IMR-90 (cell line): Measurements from ENCODE around the gene STAB1. TPM values are rescaled to one million over a fixed set of nuclear protein-coding genes. Genes with fewer than 3 reads are reported as not detected.

Experiments
- ATAC-seq: fragments of 200-7000 bp; cut with Tn5 transposase; 2 replicates; pipeline ENCODE4 v1.9.1; 2020; ENCODE audit warnings: low read depth, mild to moderate bottlenecking, moderate library complexity
- BruUV-seq: library from RNA; stranded (reverse); fragments of 400-500 nt; replicated peaks from 2 replicates; lab custom pipeline; 2021; lab: Mats Ljungman, UMichigan
- CTCF ChIA-PET: fragments of 300-600 bp; formaldehyde crosslinking; extraction: SDS; loops from one replicate; lab custom pipeline; 2021; ENCODE audit warnings: antibody characterized with exemption; lab: Yijun Ruan, JAX
- POLR2A ChIA-PET: fragments of 300-600 bp; sonication (Branson Sonifier 250); formaldehyde crosslinking; loops from one replicate; lab custom pipeline; 2022; ENCODE audit warnings: antibody characterized with exemption; ENCODE audit not compliant: unreplicated experiment; lab: Charles Lee
- DNase-seq: peaks from one replicate; pipeline ENCODE4 v3.0.0; 2013
- H2AFZ ChIP-seq: replicated peaks from 2 replicates; pipeline ENCODE3; 2013; ENCODE audit warnings: low read length, mild to moderate bottlenecking; ENCODE audit not compliant: poor library complexity
- H2AK5ac ChIP-seq: 2 replicates; pipeline ENCODE4 v1.6.1; 2013; ENCODE audit warnings: low read depth, low read length, inconsistent platforms
- H2AK9ac ChIP-seq: replicated peaks from 2 replicates; pipeline ENCODE3; 2013; ENCODE audit warnings: mild to moderate bottlenecking, low read depth, low read length, moderate library complexity; ENCODE audit not compliant: poor library complexity
- H2BK120ac ChIP-seq: 2 replicates; pipeline ENCODE4 v1.6.1; 2013; ENCODE audit warnings: low read depth, low read length, inconsistent platforms
- H2BK15ac ChIP-seq: 3 replicates; pipeline ENCODE4 v1.6.1; 2013; ENCODE audit warnings: low read depth, low read length, inconsistent platforms
- H2BK20ac ChIP-seq: 2 replicates; pipeline ENCODE4 v1.6.1; 2013; ENCODE audit warnings: low read depth, mild to moderate bottlenecking, inconsistent platforms, low read length, moderate library complexity
- H2BK5ac ChIP-seq: 2 replicates; pipeline ENCODE4 v1.6.1; 2013; ENCODE audit warnings: mild to moderate bottlenecking, low read depth, low read length, inconsistent platforms; ENCODE audit not compliant: poor library complexity, severe bottlenecking
- H3K14ac ChIP-seq: replicated peaks from 2 replicates; pipeline ENCODE4 v1.6.1; 2013; ENCODE audit warnings: low read depth, low read length, inconsistent platforms
- H3K18ac ChIP-seq: 2 replicates; pipeline ENCODE4 v1.6.1; 2013; ENCODE audit warnings: low read depth, low read length, control low read depth
- H3K23ac ChIP-seq: 2 replicates; pipeline ENCODE4 v1.6.1; 2013; ENCODE audit warnings: low read depth, low read length, inconsistent platforms
- H3K27ac ChIP-seq: 2 replicates; pipeline ENCODE4 v1.5.1; 2013; ENCODE audit warnings: mild to moderate bottlenecking, control low read depth, low read length; ENCODE audit not compliant: insufficient read depth
- H3K27me3 ChIP-seq: 2 replicates; pipeline ENCODE4 v1.6.1; 2013; ENCODE audit warnings: low read length; ENCODE audit not compliant: control insufficient read depth, insufficient read depth
- H3K36me3 ChIP-seq: 2 replicates; pipeline ENCODE4 v1.6.1; 2013; ENCODE audit warnings: low read length, mixed read lengths; ENCODE audit not compliant: control insufficient read depth, insufficient read depth
- H3K4ac ChIP-seq: 2 replicates; pipeline ENCODE4 v1.6.1; 2013; ENCODE audit warnings: low read depth, low read length, inconsistent platforms
- H3K4me1 ChIP-seq: 2 replicates; pipeline ENCODE4 v1.6.1; 2013; ENCODE audit warnings: low read length, mixed read lengths; ENCODE audit not compliant: control insufficient read depth, insufficient read depth
- H3K4me2 ChIP-seq: 2 replicates; pipeline ENCODE4 v1.6.1; 2013; ENCODE audit warnings: low read depth, mild to moderate bottlenecking, control low read depth, low read length, moderate library complexity
- H3K4me3 ChIP-seq: 2 replicates; pipeline ENCODE4 v1.5.1; 2013; ENCODE audit warnings: low read depth, mild to moderate bottlenecking, control low read depth, low read length, moderate library complexity; ENCODE audit not compliant: insufficient read depth
- H3K56ac ChIP-seq: 2 replicates; pipeline ENCODE4 v1.6.1; 2013; ENCODE audit warnings: low read length, inconsistent platforms; ENCODE audit not compliant: insufficient read depth; ENCODE audit errors: extremely low read depth
- H3K79me1 ChIP-seq, 2 experiments: 2 replicates each; pipeline ENCODE4 v1.6.1; 2013; ENCODE audit warnings: low read length in 2 of 2, inconsistent platforms in 1 of 2, low read depth in 1 of 2
- H3K9ac ChIP-seq: 2 replicates; pipeline ENCODE4 v1.6.1; 2013; ENCODE audit warnings: low read depth, low read length, control low read depth
- H3K9me1 ChIP-seq: 2 replicates; pipeline ENCODE4 v1.6.1; 2013; ENCODE audit warnings: low read length, inconsistent platforms; ENCODE audit not compliant: insufficient read depth
- H3K9me3 ChIP-seq: 2 replicates; pipeline ENCODE4 v1.6.1; 2013; ENCODE audit warnings: low read length; ENCODE audit not compliant: control insufficient read depth, insufficient read depth
- H4K20me1 ChIP-seq: 2 replicates; pipeline ENCODE4 v1.6.1; 2013; ENCODE audit warnings: low read length, inconsistent platforms; ENCODE audit not compliant: insufficient read depth
- H4K5ac ChIP-seq: 2 replicates; pipeline ENCODE4 v1.6.1; 2013; ENCODE audit warnings: mild to moderate bottlenecking, low read depth, low read length, control low read depth
- H4K8ac ChIP-seq, 2 experiments: 2 replicates each; pipeline ENCODE4 v1.6.1; 2013; ENCODE audit warnings: low read depth in 2 of 2, low read length in 2 of 2, control low read depth in 1 of 2, inconsistent platforms in 1 of 2
- H4K91ac ChIP-seq: 2 replicates; pipeline ENCODE4 v1.6.1; 2013; ENCODE audit warnings: low read depth, low read length, inconsistent platforms; ENCODE audit not compliant: insufficient read depth
- BHLHE40 ChIP-seq: fragments of 150-350 bp; IDR thresholded peaks from 2 replicates; pipeline ENCODE4 v1.6.1; 2016; ENCODE audit warnings: mild to moderate bottlenecking, low read depth, low read length
- CEBPB ChIP-seq: IDR thresholded peaks from 2 replicates; pipeline ENCODE4 v1.6.1; 2012; ENCODE audit warnings: low read depth, low read length, improper control_type of control experiment
- CHD1 ChIP-seq: IDR thresholded peaks from 2 replicates; pipeline ENCODE4 v1.6.1; 2012; ENCODE audit warnings: low read depth, low read length, improper control_type of control experiment
- CTCF ChIP-seq: conservative IDR thresholded peaks from 2 replicates; pipeline ENCODE4 v1.5.1; 2012; ENCODE audit warnings: mild to moderate bottlenecking, low read depth, low read length, improper control_type of control experiment
- ELK1 ChIP-seq: fragments of 150-350 bp; IDR thresholded peaks from 2 replicates; pipeline ENCODE4 v1.6.1; 2016; ENCODE audit warnings: low read depth, mild to moderate bottlenecking, low read length, moderate library complexity, borderline replicate concordance
- FOS ChIP-seq: fragments of 150-350 bp; IDR thresholded peaks from 2 replicates; pipeline ENCODE4 v1.6.1; 2016; ENCODE audit warnings: low read depth, low read length
- MAFK ChIP-seq: IDR thresholded peaks from 2 replicates; pipeline ENCODE4 v1.6.1; 2012; ENCODE audit warnings: low read depth, low read length, improper control_type of control experiment
- MAZ ChIP-seq: IDR thresholded peaks from 2 replicates; pipeline ENCODE4 v1.6.1; 2012; ENCODE audit warnings: low read depth, mild to moderate bottlenecking, low read length, improper control_type of control experiment, moderate library complexity, borderline replicate concordance
- MXI1 ChIP-seq: IDR thresholded peaks from 2 replicates; pipeline ENCODE4 v1.6.1; 2012; ENCODE audit warnings: low read depth, mild to moderate bottlenecking, low read length, moderate library complexity, borderline replicate concordance
- NFE2L2 ChIP-seq: fragments of 150-350 bp; IDR thresholded peaks from 2 replicates; pipeline ENCODE4 v1.6.1; 2016; ENCODE audit warnings: low read depth, mild to moderate bottlenecking, low read length
- POLR2A ChIP-seq: IDR thresholded peaks from 2 replicates; pipeline ENCODE4 v1.6.1; 2012; ENCODE audit warnings: mild to moderate bottlenecking, low read depth, low read length
- RAD21 ChIP-seq: IDR thresholded peaks from 2 replicates; pipeline ENCODE4 v1.6.1; 2012; ENCODE audit warnings: low read length, improper control_type of control experiment
- RCOR1 ChIP-seq: IDR thresholded peaks from 2 replicates; pipeline ENCODE4 v1.6.1; 2012; ENCODE audit warnings: mild to moderate bottlenecking, low read length, improper control_type of control experiment; ENCODE audit not compliant: insufficient replicate concordance
- RFX5 ChIP-seq: IDR thresholded peaks from 2 replicates; pipeline ENCODE4 v1.8.0; 2012; ENCODE audit warnings: low read depth, mild to moderate bottlenecking, low read length, moderate library complexity
- SMC3 ChIP-seq: fragments of 150-350 bp; IDR thresholded peaks from 2 replicates; pipeline ENCODE4 v1.6.1; 2016; ENCODE audit warnings: low read depth, mild to moderate bottlenecking, antibody characterized with exemption, low read length, moderate library complexity
- USF2 ChIP-seq: fragments of 150-350 bp; IDR thresholded peaks from 2 replicates; pipeline ENCODE4 v1.6.1; 2017; ENCODE audit warnings: mild to moderate bottlenecking, antibody characterized with exemption, low read length, low read depth
- dilution Hi-C: fragments of 300-500 bp; cut with HindIII; formaldehyde crosslinking; loops from one replicate; pipeline ENCODE4 v1.14.3; 2018; ENCODE audit warnings: low sequenced_read_pairs; ENCODE audit not compliant: unreplicated experiment
- in situ Hi-C: fragments of 300-500 bp; cut with MboI; formaldehyde crosslinking; loops from 3 replicates; pipeline ENCODE4 v1.14.3; 2019; ENCODE audit warnings: low sequenced_read_pairs, inconsistent platforms, mixed read lengths
- intact Hi-C: fragments of 100-400 bp; cut with micrococcal nuclease; formaldehyde crosslinking; loops from 2 replicates; pipeline ENCODE4 v1.10.0; 2022
- polyA plus RNA-seq, 3 experiments: library from polyadenylated mRNA; depleted of rRNA; stranded (reverse); fragments of >200 nt; gene quantifications; 2 replicates each; pipeline ENCODE4 v1.2.3, GENCODE V29; 2012; ENCODE audit warnings: low replicate concordance in 1 of 3
- total RNA-seq: library from RNA; depleted of rRNA; stranded (reverse); fragments of >200 nt; gene quantifications from 2 replicates; pipeline ENCODE4 v1.2.3, GENCODE V29; 2012

Gene STAB1
- total and polyA plus RNA-seq, 2 of the 4 experiments (the other 2 are of a cell fraction), result not detected

- H3K18ac ChIP-seq, result no peak overlapping the region
- no peak overlapping the region for H4K8ac ChIP-seq
- H3K23ac ChIP-seq, result no peak overlapping the region
- intact Hi-C loops (no loop called here), dilution Hi-C loops (no loop called here), in situ Hi-C loops (no loop called here)
- no peak overlapping the region for H4K91ac ChIP-seq
- no peak overlapping the region for H2AK5ac ChIP-seq
- peaks cover 38% of the 10 kb centered on the region for H3K36me3 ChIP-seq
- no peak overlapping the region for H2BK5ac ChIP-seq
- H3K9ac ChIP-seq, result no peak overlapping the region
- H2BK120ac ChIP-seq, result no peak overlapping the region
- no peaks in the 10 kb centered on the region for H3K9me3 ChIP-seq
- H3K4me3 ChIP-seq, result no peak overlapping the region
- ATAC-seq, result no peak
- no peak overlapping the region for H3K4ac ChIP-seq
- CTCF ChIA-PET, result interaction anchor here (0.6 kb wide), 1 partner anchor 10 kb away, joined by 3 read pairs; no protein-coding TSS in a partner anchor
- no peak overlapping the region for H3K27ac ChIP-seq
- peaks cover 6% of the 10 kb centered on the region; the same call in 1 of the 2 replicates for H3K9me1 ChIP-seq
- no peak overlapping the region for H2BK20ac ChIP-seq
- no peaks in the 10 kb centered on the region for H3K27me3 ChIP-seq
- H3K4me1 ChIP-seq, result no peaks in the 10 kb centered on the region; the same call in 1 of the 2 replicates
- H4K5ac ChIP-seq, result no peak overlapping the region
- POLR2A ChIA-PET, result no interaction called here
- H2BK15ac ChIP-seq, result no peak overlapping the region
- no peak overlapping the region for H3K4me2 ChIP-seq
- no TSS peak for BruUV-seq
- no peak overlapping the region for H3K56ac ChIP-seq
- peaks cover 6% of the 10 kb centered on the region; the same call in 1 of the 2 replicates for H4K20me1 ChIP-seq
- TF ChIP-seq FOS (no peak), RFX5 (no peak), RAD21 (no peak), CTCF (no peak), NFE2L2 (no peak), POLR2A (no peak), CHD1 (no peak), RCOR1 (no peak), USF2 (no peak), CEBPB (no peak), SMC3 (no peak), MXI1 (no peak), BHLHE40 (no peak), MAFK (no peak), MAZ (no peak), ELK1 (no peak)
- no peak overlapping the region for H3K14ac ChIP-seq
- DNase-seq, result no peak
- no peak overlapping the region for H2AFZ ChIP-seq
- H3K79me1 ChIP-seq, result peaks cover 6 to 29% of the 10 kb centered on the region in 2 experiments
- no peak overlapping the region for H2AK9ac ChIP-seq
Observed at GRCh38 chr3:52551118-52551517, 56.0 kb downstream of the STAB1 start.
